Measurements from ENCODE around the gene GAREM2.

GAREM2 gene

DNA sequence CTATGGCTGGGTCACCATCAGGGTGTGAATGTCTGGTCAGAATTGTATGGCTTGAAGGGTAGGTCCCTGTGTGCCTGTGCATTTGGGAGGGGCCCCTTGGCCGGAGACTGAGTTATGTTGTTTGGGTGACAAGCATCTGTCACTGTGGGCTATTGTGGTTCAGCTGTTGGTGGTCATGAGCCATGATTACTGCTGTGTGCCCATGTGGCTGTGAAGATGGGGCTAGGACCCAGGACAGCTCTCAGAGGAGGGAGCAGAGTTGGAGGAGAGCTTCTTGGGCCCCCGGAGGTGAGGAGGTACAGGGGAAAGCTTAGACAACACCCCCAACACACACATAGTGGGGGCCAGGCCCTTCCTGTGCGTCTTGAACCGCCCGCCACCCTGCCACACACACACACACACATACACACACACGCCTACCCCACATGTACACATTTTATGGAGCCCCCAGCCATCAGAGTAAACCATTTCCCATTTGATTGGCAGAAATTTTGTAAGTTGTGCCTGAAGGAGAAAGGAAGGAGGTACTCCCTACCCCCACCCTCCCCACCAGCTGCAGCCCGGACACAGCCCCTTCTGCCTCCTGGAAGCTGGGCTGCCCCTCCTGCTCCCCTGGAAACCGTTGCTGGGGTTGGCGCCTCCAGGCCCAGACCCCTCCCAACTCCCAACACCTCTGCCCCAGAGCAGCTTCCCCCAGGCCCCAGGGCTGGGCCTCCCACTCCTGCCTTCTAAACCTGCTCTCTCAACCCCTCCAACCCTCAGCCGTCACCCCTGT is 2.0 kb downstream of the GAREM2 start:
- H3K4me3 ChIP-seq (replicated peaks; ENCODE audit: low read depth, low read length): no peak overlapping the region
- DNase-seq (ENCODE audit: extremely low read depth, low read depth): no peak
- TF ChIP-seq, protein P1, sequence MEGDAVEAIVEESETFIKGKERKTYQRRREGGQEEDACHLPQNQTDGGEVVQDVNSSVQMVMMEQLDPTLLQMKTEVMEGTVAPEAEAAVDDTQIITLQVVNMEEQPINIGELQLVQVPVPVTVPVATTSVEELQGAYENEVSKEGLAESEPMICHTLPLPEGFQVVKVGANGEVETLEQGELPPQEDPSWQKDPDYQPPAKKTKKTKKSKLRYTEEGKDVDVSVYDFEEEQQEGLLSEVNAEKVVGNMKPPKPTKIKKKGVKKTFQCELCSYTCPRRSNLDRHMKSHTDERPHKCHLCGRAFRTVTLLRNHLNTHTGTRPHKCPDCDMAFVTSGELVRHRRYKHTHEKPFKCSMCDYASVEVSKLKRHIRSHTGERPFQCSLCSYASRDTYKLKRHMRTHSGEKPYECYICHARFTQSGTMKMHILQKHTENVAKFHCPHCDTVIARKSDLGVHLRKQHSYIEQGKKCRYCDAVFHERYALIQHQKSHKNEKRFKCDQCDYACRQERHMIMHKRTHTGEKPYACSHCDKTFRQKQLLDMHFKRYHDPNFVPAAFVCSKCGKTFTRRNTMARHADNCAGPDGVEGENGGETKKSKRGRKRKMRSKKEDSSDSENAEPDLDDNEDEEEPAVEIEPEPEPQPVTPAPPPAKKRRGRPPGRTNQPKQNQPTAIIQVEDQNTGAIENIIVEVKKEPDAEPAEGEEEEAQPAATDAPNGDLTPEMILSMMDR (IDR thresholded peaks at IDR 0.05; ENCODE audit: low read depth, low read length, missing control alignments): no peak

DNA sequence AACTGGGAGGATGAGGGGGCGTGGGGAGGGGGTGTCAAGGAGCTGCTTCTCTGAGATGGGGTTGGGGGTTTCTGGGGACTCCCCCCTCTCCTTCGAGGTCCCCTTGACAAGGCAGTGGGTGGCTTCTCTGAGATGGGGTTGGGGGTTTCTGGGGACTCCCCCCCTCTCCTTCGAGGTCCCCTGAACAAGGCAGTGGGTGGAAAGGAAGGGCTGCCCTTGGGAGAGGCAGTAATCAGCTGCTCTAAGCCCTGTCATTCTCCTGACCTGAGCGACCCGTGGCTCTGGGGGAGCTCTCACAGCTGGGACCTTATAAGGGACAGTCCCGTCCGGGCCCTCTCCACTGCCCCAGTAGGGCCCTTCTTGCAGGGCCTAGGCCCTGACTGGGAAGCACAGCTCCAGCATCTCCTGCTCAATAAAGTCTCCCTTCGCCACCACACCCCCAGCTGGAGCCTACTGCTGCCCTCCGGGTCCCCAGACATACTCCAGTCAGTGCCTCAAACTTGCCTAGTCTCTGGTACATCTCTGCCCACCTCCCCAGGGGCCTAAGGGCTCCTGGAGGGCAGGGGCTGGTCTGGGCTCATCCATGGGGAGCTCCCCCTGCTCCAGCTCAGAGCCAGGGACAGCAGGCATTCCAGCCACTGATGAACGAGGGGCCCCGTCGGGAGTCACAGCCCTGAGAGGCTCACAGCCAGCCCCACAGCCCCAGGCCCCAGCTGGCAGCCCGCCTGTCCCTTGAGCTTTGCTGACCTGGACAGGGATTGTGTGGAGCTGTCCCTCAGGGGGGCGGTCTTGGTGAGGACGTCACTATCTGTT is 2.8 kb downstream of the GAREM2 start:
- DNase-seq (ENCODE audit: extremely low read depth, low read depth): no peak

DNA sequence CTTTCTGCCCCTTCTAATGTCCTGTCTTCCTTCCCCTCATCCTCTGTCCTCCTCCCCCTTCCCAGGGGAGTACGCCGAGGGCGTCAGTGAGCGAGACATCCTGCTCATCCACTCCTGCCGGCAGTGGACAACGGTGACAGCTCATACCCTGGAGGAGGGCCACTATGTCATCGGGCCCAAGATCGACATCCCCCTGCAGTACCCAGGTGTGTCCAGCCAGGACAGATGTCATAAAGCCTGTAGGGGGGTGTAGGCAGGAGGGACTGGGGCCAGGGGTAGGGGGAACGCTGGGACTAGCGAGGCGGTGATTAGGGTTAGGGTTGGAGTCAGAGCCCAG is 3.4 kb downstream of the GAREM2 start:
- TF ChIP-seq, protein P1 (IDR thresholded peaks at IDR 0.05; ENCODE audit: low read depth, low read length, missing control alignments): no peak
- no peak overlapping the region for H3K4me3 ChIP-seq (replicated peaks; ENCODE audit: low read depth, low read length)
- DNase-seq (ENCODE audit: extremely low read depth, low read depth): no peak

More for the DNA sequence above, 2.8 kb downstream of the GAREM2 start:
- H3K4me3 ChIP-seq (replicated peaks; ENCODE audit: low read depth, low read length): no peak overlapping the region
- TF ChIP-seq, protein P1 (IDR thresholded peaks at IDR 0.05; ENCODE audit: low read depth, low read length, missing control alignments): no peak

DNA sequence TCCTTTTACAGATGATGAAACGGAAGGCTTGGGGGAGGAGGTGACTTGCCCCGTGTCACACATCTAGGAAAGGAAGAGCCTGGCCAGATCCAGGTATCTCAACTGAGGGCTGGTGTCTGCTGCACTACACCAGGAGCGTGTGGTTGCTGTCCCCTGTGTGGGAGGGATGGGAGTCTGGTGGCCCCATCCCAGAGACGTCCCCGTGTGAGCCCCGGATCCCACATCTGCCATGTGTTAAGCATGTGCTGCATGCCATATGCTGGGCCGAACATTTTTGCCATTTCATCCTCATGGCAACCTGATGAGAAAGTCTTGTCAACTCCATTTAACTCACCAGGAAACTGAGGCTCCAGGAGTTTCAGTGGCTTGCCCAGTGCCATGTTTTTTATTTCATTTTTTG is 4.2 kb downstream of the GAREM2 start:
- TF ChIP-seq, protein P1 (IDR thresholded peaks at IDR 0.05; ENCODE audit: low read depth, low read length, missing control alignments): no peak
- no peak overlapping the region for H3K4me3 ChIP-seq (replicated peaks; ENCODE audit: low read depth, low read length)
- DNase-seq (ENCODE audit: extremely low read depth, low read depth): no peak

DNA sequence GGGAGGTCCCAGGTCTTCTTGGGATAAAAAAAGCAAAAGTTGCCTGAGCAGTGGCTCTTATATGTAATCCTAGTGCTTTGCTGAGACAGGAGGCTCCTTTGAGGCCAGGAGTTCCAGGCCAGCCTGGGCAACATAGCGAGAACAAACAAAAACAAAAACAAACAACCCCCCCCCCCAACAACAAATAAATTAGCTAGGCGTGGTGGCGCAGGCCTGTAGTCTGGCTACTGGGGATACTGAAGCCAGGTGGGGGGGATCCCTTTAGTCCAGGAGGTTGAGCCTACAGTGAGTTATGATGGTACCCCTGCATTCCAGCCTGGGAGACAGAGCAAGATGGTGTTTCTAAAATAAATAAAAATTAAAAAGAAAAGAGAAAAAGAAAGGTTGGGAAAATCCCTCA is 5.4 kb downstream of the GAREM2 start:
- peak overlapping the region; percentile 33 for H3K4me3 ChIP-seq (replicated peaks; ENCODE audit: low read depth, low read length)
- DNase-seq (ENCODE audit: extremely low read depth, low read depth): no peak
- TF ChIP-seq, protein P1 (IDR thresholded peaks at IDR 0.05; ENCODE audit: low read depth, low read length, missing control alignments): no peak

GRCh38 chr2:26178746-26179436 is 6.0 kb downstream of the GAREM2 start:
- peak overlapping the region; percentile 33 for H3K4me3 ChIP-seq (replicated peaks; ENCODE audit: low read depth, low read length)
- TF ChIP-seq, protein P1 (IDR thresholded peaks at IDR 0.05; ENCODE audit: low read depth, low read length, missing control alignments): no peak
- DNase-seq (ENCODE audit: extremely low read depth, low read depth): no peak

Data from HFF-Myc (cell line).